NCI-H128 (cell line): ENCODE data around the gene RND1.

Source experiments
- DNase-seq: peaks from one replicate; lab custom pipeline; 2025; ENCODE audit not compliant: unreplicated experiment; lab: John Stamatoyannopoulos, UW

The RND1 gene

DNA sequence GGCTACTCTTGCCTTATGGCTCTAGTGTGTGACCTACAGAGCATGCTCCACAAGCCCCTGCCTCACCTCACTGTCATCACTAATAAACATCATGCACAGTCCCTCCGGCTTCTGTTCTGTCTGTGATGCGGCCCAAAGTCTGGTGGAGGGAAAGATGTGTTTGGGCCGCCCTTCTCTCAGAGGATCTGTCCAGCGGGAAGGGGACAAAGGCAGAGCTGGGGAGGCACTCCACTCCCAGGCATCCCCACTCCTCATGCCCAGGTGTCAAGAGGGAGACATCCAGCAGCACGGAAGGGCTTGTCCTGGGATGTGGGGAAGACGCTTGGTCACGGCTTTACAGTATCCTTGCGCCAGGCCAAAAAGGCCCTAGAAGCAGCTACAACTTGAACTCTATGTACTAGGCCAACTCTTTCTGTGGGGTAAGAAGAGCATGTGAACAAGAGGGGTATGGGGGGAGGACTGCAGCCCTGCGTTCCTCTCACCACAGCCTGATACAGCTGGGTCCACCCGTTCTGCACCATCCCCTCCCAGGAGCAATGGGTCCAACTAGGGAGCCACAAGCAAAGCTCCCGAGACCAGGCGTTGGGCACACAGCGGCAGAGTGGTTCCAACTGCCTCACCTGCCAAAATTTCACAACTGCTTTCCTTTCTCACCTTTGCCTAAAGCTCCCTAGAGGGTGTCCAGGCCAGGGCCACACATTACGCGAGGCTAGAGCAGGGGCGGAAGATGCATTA is 36.7 kb downstream of the RND1 start:
- no peak for DNase-seq

DNA sequence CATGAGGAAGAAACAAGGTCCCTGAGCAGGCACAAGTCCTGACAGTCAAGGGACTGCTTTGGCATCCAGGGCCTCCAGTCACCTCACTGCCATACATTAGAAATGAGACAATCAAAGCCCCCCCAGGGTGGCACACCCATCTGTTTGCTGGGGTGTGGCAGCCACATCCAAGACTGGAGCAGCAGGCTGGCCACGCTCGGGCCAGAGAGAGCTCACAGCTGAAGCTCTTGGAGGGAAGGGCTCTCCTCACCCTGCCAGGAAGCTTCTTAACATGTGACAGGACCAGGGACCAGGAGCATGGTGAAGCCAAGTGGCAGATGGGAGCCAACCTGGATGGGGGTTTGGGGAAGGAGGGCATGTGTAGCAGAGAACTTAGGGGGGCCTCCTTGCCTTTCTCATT is 37.4 kb downstream of the RND1 start:
- DNase-seq: no peak

DNA sequence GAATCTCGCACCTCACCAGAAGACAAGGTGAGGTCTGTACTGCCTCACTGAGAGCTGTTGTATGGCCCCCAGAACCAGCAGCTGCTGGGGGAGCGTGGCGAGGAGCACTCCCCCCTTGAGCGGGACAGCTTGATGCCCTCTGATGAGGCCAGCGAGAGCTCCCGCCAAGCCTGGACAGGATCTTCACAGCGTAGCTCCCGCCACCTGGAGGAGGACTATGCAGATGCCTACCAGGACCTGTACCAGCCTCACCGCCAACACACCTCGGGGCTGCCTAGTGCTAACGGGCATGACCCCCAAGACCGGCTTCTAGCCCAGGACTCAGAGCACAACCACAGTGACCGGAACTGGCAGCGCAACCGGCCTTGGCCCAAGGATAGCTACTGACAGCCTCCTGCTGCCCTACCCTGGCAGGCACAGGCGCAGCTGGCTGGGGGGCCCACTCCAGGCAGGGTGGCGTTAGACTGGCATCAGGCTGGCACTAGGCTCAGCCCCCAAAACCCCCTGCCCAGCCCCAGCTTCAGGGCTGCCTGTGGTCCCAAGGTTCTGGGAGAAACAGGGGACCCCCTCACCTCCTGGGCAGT is 38.1 kb downstream of the RND1 start:
- DNase-seq: no peak

DNA sequence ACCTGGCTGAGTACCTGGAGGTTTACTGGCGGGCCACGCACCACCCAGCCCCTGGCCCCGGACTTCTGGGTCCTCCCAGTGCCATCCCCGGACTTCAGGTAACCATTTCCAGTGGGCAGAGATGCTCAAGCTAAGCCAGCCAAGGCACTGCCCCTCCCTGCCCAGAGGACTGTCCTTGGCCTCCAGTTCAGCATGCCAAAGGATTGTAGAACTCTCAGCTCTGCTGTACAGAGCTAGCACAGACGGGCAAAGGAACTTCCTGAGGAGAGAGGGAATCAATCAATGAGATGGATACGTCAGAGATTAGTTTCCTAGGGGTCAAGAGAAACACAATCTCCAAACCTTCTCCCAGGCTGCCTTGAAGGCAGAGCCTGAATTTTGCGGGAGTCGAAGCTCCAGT is 38.6 kb downstream of the RND1 start:
- DNase-seq: no peak

DNA sequence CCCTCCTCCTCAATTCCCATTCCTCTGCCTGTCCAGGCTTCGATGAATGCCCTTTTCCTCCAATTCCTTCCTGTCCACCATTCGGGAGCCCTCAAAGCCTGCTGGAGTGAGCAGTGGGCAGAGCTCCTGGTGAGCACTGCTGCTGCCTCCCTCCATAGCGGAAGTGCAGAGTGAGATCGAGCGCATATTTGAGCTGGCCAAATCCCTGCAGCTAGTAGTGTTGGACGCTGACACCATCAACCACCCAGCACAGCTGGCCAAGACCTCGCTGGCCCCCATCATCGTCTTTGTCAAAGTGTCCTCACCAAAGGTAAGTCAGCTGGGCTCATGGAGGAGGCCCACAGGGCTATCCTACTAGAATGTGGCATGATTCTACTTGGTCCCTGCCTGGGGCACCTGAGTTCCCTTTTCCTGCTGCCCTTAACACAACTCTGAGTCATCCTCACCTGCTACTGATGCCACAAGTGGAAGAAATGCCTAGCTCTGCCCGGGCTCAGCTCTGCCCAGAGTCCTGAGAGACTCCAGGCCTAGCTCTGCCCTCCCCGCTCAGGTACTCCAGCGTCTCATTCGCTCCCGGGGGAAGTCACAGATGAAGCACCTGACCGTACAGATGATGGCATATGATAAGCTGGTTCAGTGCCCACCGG is 39.3 kb downstream of the RND1 start:
- no peak for DNase-seq

DNA sequence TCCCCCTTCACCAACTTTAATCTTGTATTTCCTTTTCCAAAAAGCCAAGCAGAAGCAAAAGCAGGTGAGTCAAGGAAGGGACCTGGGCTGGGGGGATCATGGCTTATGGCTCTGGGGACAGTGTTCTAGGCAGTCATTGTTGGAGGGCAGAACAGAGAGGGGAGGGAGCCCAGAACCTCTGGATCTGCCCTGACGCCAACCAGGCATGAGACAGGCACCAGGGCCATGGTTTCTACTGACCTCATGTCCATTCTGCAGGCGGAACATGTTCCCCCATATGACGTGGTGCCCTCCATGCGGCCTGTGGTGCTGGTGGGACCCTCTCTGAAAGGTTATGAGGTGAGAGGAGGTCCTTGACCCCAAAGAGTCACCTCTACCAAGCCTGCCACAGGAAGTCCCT is 40.8 kb downstream of the RND1 start:
- no peak for DNase-seq

DNA sequence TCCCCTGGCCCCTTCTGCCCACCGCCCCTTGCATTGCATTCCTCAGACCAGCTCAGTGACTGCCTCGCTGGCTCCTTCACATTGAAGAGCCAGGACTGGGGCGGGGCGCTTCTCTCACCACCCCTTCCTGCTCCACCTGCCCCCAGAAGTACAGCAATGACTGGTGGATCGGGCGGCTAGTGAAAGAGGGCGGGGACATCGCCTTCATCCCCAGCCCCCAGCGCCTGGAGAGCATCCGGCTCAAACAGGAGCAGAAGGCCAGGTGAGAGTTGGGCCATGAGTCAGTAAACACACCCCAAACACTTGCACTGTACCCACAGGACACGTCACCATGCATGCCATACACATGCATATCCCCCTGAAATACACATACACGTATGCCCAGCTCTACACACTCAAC is 41.6 kb downstream of the RND1 start:
- no peak for DNase-seq

DNA sequence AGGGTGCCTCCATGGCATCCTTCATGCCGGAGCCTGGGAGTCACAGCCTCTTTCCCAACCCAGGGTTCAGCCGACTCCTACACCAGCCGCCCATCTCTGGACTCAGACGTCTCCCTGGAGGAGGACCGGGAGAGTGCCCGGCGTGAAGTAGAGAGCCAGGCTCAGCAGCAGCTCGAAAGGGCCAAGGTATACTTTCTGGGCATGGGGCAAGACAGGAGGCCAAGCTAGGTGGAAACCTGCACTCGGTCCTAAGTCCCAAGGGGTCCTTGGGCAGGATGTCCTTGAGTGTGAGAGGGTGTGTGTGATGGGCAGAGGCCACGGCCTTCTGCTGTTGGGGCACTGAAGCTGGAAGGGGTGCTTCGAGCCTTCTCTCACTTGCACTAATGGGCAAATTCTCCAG is 42.4 kb downstream of the RND1 start:
- DNase-seq: no peak

DNA sequence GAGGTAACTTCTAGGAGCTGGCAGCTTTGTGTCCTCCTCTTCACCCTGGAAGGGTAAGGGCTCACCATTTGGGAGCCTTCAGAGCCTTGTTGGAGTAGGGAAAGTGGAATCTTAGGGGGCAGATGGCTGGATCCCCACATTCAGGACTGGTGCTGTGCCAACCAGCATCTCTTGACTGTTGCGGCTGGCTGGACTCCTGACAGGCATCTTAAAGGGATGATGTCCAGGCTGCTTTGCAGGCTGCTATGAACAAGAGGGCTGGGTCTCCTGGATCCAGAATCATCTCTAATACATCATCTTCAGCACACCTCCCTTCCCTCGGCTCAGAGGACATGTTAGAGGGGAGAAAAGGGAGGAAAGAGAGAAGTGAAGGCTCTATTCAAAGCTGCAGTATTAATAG is 43.0 kb downstream of the RND1 start:
- DNase-seq: no peak

DNA sequence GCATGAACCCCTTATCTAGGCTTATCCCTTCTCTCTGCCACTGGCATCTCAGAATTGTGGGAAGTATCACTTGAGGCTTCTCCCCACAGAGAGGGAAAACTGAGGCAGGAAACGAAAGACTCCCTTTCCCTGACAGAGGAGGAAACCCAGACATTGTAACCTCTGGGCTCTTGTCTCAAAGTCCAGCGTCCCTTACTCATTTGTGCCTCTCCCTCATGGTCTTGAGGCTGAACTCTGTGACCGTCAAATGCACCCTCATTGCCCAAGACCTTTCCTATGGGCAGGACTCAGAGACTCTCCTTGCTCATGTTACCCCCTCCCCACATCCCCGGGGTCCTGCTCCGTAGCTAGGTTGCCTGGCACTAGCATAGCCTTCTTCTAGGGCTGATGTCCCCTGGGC is 43.5 kb downstream of the RND1 start:
- DNase-seq: no peak

DNA sequence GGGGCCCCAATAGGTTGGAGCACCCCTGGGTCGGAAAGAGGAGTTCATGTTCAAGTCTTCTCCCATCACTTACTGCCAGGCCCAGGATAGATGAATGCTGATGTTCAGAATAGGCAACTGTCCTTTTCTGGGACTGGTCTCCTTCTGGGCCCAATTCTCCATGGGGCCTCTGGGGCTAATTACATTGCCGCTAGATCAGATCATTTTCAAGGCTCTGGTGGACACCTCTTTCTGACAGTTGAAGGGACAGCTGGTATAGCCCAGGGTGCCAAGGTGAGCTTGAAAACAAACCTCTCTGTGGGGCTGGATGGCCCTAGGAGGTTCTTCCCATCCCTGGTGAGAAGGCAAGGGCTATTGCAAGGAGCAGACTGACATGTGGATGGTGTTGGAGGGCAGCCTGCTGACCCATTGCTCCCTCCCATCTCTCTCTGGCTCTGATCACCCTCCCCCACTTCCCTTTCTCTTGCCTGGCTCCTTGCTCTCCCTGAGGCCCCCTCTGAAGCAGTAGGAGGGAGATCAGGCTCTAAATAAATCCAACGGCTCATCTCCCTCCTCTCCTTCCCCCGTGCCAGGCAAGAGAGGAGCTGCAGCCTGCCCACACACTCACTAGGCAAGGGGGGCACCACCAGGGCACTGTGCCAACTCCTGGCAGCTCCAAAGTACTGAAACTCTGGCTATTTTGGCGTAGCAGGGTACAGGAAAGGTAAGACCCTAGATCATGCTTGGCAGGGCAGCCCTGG is 45.5 kb downstream of the RND1 start:
- no peak for DNase-seq

DNA sequence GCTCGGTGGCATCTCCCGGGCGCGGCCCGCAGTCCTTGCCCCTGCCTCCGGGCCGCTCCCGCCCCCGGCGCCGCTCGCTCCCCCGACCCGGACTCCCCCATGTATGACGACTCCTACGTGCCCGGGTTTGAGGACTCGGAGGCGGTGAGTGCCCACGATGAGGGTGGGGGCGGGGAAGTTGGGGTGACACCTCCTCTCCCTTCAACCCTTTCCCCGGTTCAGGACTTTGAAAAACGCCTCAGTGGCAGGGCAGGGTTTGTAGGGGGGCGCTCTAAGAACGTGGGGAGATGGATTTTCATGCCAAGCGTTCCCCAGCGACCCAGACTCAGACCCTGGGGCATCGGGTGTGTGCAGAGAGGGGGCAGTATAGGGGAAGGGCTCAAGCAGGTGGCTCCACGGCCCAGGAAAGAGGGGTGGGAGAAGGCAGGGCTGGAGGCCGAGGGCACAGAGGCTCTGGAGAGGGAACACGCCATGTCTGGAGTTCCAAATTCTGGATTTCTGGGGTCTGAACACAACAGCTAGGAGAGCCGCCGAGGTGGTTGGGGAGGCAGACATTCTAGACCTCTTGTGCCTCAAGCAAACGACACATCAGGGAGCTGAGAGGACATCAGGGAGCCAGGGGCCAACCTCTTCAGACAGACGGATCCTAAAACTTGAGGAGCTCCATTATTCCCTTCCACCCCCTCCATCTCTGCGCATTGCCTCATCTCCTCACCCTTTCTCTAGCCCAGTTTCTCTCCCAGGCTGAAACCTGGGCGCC is 46.7 kb downstream of the RND1 start:
- DNase-seq: no peak

DNA sequence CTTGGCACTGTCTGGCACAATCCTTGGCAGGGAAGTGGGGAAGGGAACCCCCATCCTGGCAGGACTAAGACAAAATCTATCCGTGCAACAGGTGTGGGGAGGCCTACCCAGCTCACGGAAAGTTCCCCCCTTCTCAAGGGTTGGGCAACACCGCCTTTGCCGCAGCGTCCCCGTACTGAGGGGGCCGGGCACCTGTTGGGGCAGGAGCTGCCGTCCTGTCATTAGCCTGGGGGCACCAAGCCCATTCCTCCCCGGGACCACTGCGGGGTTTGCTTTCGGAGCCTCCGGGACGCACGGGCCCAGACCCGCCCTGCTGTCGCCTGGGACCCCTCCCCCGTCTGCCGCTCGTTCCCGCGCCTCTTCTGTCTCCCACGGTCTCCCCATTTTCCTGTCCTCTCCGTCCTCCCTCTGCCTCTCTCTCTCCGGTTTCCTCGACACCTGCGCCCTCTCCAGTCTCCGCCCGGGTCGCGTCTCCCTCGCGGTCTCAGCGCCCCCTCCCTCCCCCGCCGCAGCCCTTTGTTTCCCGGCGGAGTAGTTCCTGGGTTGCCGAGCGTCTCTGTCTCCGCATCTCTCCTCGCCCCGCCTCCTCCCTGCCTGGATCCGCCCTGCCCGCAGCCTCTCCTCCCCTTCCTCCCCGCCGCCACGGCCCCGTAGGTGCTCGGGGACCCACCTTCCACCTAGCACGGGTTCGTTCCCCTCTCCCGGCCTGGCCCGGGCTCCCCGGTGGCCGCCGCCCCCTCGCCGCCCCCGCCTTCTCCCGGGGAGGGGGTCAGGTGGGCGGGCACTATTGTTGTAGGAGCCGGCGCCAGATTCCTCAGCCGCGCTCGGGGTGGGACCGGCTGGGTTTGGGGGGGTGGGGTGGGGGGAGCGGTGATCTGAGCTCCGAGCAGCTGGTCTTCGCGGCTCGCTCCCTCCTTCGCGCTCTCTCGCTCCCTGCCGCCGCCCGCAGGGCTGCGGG is 47.5 kb downstream of the RND1 start, which contains the start of gene CACNB3:
CACNB3 (plus strand) TSS at position 624 of the 958 bp plus-strand sequence. CDS start 434 bp downstream, outside the sequence.
- peak; percentile 90 for DNase-seq

DNA sequence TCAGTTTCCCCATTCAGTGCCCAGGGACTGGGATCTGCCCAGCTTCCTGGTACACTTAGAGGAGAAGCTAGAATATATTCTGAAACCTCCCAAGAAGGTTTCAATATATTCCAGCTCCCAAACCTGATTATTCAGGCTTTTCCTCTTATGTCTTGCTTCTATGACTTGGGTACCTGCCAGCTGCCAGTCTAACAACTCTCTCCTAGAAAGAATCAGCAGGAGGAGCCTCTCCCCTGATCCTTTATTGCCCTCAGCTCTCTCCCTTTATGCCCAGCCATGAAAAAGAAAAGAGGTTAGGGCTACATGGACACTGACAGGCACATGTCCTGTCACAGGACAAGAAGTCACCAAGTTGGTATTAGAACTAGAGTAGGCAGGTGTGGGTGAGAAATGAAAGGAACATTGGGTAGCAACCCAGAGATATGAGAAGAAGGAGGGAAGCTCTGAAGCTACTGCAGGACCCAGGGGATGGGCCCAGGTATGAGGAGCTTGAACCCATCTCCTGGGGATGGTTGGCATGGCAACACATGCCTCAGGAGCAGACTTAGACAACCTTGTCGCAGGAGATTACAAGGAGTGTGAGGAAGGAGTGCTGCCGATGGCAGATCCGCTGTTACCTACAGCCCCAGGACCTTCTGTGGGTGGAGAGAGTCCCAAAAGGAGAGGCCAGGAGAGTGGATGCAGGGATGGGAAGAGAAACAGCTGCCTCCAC is 49.4 kb downstream of the RND1 start:
- DNase-seq: no peak

DNA sequence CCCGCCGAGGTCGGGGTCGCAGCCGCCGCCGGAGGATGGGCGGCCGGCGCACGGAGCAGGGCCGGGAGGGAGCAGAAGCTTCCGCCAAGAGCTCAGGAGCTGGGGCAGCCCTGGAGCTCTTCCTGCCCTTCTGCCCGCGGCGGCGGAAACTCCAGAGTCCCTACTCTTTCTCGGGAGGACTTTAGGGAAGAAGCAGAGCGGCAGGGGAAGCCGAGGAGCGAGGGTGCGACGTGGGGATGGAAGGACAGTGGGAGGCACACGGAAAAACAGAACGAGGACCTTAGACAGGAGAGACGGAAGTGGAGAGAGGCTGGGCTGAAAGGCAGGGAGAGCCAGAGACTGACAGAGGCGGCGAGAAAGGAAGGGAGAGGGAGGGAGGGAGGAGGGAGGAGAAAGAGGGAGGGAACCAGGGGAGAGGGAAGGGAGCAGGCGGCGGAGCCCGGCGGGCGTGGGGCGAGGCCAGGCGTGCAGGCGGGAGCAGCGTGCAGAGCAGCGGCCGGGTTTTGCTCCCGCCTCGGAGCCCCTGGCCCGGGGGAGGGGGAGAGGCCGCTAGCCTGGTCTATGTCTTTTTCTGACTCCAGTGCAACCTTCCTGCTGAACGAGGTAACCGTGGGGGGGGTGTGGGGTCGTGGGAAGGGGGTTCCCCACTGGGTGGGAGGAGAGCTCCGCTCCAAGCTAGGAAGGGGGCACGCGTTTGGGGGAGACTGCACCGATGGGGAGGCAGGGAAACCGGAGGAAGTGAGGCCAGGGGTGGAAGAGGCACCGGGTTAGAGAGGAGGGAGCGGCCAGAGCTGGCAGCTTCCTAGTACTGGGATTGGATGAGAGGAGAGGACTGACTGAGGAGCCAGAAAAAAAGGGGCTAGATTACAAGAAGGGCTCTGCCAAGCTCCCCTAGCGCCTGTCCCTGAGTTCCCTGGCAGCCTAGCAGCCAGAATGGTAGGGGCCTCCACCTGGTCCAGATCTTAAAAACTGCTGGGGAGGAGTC is 50.3 kb downstream of the RND1 start:
- peak; percentile 68 for DNase-seq

DNA sequence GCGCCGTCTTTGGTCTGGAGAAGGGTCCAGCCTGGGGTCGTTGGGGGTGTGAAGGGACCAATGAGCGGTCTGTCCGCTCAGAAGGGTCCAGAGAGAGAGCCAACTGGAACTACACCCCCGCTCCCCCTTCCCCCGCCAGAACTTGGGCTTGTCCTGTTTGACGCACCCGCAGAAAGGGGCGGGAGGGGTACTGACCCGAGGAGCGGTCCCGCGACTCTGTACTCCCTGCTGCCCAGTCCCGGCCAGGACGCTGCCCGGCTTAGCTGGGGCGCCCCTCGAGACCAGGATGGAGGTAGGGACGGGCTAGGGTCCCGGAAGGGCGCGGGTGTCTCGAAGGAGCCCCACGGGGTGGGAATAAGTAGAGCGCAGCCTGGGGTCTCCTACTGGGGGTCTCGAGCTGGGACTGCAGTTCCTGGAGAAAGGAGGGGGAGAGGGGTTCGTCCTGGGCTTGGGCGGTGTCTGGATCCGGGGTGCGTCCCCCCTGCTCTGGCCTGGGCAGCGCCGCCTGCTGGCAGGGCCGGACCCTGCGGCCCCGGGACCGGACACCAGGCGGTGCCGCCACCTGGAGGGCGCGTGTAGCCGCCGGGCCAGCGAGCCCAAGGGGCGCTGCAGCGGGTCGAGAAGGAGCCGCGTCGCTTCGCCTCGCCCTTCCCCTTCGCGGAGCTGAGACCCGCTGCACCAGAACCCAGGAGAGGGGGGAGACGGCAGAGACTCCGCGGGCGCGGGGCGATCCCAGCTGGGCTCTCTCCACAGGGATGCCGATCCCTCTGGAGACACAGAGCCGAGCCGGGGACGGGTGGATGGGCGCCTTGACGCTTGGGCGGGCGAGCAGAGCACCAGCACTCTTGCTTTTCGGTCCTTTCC is 51.2 kb downstream of the RND1 start:
- DNase-seq: peak; percentile 52
